ENCODE results near the gene LIPC. TPM values are rescaled to one million over a fixed set of nuclear protein-coding genes. Genes with fewer than 3 reads are reported as not detected.

Gene LIPC
- total and polyA plus RNA-seq, 9 of the 15 experiments (the other 6 are each of a cell fraction or from before 2014, with no cell fraction given) = 0.07 to 0.41 (median 0.11) TPM; not detected in 2

- TF ChIP-seq POLR2G (IDR thresholded peaks at IDR 0.05; ENCODE audit: low read depth, low read length) (no peak), PHTF2 (CRISPR knock-in tag; IDR thresholded peaks at IDR 0.05) (no peak), ZNF212 (CRISPR knock-in tag; IDR thresholded peaks at IDR 0.05) (no peak), ZNF175 (CRISPR knock-in tag; IDR thresholded peaks at IDR 0.05; ENCODE audit: low read depth) (peak; percentile 7; the same call in 1 of the 2 replicates), BCLAF1 (IDR thresholded peaks at IDR 0.05; ENCODE audit: borderline replicate concordance in 1 of 2, control insufficient read depth in 1 of 2, low read depth in 2 of 2, low read length in 1 of 2) (no peak), FOSL1 (tag; conservative IDR thresholded peaks at IDR 0.05) (peak; percentile 27; the same call in 1 of the 2 replicates), ZNF511 (CRISPR knock-in tag; IDR thresholded peaks at IDR 0.05) (no peak)
These were observed 28.2 kb upstream of the LIPC start (continued) for GRCh38 chr15:58403581-58403980.
